HUES64 (cell line): ENCODE data around the gene CCDC174.

ENCODE experiments used
- H3K27ac ChIP-seq: 2 replicates; pipeline ENCODE4 v1.7.0; 2013; ENCODE audit warnings: low read depth, low read length, inconsistent platforms
- H3K27me3 ChIP-seq: 2 replicates; pipeline ENCODE4 v1.6.1; 2013; ENCODE audit warnings: mild to moderate bottlenecking, low read length; ENCODE audit not compliant: insufficient read depth
- H3K36me3 ChIP-seq: 2 replicates; pipeline ENCODE4 v1.6.1; 2013; ENCODE audit warnings: mild to moderate bottlenecking, low read length; ENCODE audit not compliant: insufficient read depth
- H3K4me1 ChIP-seq: 2 replicates; pipeline ENCODE4 v1.6.1; 2013; ENCODE audit warnings: mild to moderate bottlenecking, low read length, moderate library complexity; ENCODE audit not compliant: insufficient read depth
- H3K4me3 ChIP-seq: 2 replicates; pipeline ENCODE4 v1.5.1; 2013; ENCODE audit warnings: mild to moderate bottlenecking, low read length, moderate library complexity
- H3K9ac ChIP-seq: 2 replicates; pipeline ENCODE4 v1.6.1; 2013; ENCODE audit warnings: mild to moderate bottlenecking, low read depth, low read length
- H3K9me3 ChIP-seq: 2 replicates; pipeline ENCODE4 v1.6.1; 2013; ENCODE audit warnings: low read depth, low read length; ENCODE audit not compliant: insufficient read depth
- WGBS: fragments of 150-250, 120-280 bp; methylation state at CpG from one replicate; pipeline ENCODE4 v1.1.7; 2013; ENCODE audit warnings: missing lambda C conversion rate; 5-methylcytosine and 5-hydroxymethylcytosine counted together

The CCDC174 gene

DNA sequence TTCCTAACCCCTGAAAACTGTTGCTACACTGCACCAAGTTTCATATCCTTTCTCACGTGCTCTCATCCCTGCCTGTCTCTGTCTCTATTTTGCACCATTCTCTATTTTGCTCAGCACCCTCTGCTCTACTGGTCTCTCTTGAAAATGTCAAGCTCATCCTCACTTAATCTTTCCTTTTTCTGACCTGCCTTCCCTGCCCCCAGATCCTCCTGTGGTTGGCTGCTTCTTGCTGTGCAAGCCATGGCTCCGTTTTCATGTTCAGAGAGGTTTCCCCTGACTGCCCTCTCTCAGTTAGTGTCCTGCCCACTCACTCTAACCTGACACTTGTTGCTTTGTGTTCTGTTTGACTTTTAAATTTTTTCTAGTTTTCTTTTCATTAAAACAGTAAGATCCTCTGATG is 6.0 kb downstream of the CCDC174 start:
- 96% methylated on average over 2 of the region's 2 CpGs for WGBS
- Histone ChIP-seq H3K4me3 (no peak overlapping the region), H3K27ac (no peak overlapping the region), H3K27me3 (no peaks in the 10 kb centered on the region), H3K9me3 (no peaks in the 10 kb centered on the region), H3K4me1 (no peaks in the 10 kb centered on the region), H3K36me3 (peaks cover 85% of the 10 kb centered on the region), H3K9ac (no peak overlapping the region)

GRCh38 chr3:14658978-14659377 is 7.4 kb downstream of the CCDC174 start:
- WGBS, result 100% methylated on average over 2 of the region's 2 CpGs
- Histone ChIP-seq H3K9me3 (no peaks in the 10 kb centered on the region), H3K9ac (no peak overlapping the region), H3K27ac (no peak overlapping the region), H3K36me3 (peaks cover 99% of the 10 kb centered on the region), H3K4me3 (no peak overlapping the region), H3K4me1 (no peaks in the 10 kb centered on the region), H3K27me3 (no peaks in the 10 kb centered on the region)

DNA sequence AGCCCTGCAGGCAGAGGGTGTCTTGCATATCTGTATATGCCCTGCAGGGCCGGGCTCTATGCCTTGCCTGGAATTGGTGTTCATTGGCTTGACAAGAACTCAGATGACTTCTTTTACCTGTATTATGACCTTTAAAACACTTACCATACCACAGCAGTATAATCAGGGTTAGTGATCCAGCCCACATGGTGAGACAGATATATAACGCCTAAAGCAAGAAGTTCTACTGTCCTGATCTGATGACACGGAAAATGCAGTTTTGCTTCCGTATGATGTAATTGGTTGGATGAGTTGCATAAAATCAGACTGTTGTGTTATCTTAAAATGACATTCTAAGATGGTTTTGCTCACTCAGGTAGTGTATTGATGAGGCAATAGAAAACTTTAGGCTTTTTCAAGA is 9.4 kb downstream of the CCDC174 start:
- Histone ChIP-seq H3K36me3 (peaks cover 98% of the 10 kb centered on the region), H3K27ac (no peak overlapping the region), H3K4me1 (no peaks in the 10 kb centered on the region), H3K9me3 (no peaks in the 10 kb centered on the region), H3K4me3 (no peak overlapping the region), H3K9ac (no peak overlapping the region), H3K27me3 (no peaks in the 10 kb centered on the region)
- WGBS, result 95% methylated on average over 4 of the region's 4 CpGs

DNA sequence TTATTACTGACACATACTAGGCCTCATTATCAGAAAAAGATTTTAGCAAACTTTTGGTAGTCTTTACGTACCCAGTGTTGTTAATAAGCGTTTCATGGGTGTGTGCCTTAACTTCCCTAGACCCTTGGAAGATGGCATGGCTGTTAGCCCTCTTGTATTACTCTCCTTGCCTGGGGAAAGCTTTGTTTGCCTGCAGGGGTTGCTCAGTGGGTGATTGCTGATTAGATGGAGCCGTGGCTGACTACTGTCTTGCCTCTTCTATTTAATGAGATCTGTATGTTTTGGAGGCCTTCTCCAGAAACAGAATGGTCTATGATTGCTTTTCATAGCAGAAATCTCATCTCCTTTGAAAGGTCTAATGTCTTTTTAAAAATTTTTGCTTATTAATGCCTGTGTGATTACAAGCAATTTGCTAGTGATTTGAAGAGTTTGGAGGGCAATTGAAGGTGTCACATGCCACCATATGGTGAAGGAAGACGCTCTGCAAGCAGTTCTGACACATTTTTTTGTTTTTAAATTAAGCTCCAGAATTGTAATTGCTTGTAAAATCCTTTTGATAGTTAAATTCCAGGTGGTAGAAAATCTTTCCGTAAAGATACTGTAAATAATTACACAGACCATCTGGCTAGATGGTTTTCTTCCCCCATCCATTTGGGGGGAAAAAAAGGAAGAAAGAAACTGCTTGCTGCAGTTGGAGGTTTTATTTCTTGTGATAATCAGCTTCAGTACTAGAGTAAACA is 12.0 kb downstream of the CCDC174 start:
- peaks cover 96% of the 10 kb centered on the region for H3K36me3 ChIP-seq
- H3K27ac ChIP-seq, result no peak overlapping the region
- no peak overlapping the region for H3K4me3 ChIP-seq
- no peaks in the 10 kb centered on the region for H3K9me3 ChIP-seq
- no peaks in the 10 kb centered on the region for H3K4me1 ChIP-seq
- no peaks in the 10 kb centered on the region for H3K27me3 ChIP-seq
- WGBS, result 91% methylated on average over 4 of the region's 5 CpGs
- H3K9ac ChIP-seq, result no peak overlapping the region

- Histone ChIP-seq H3K27ac (no peak overlapping the region), H3K9me3 (no peaks in the 10 kb centered on the region), H3K9ac (no peak overlapping the region), H3K4me3 (no peak overlapping the region), H3K4me1 (no peaks in the 10 kb centered on the region), H3K36me3 (peaks cover 96% of the 10 kb centered on the region), H3K27me3 (no peaks in the 10 kb centered on the region)
- WGBS, result 93% methylated on average over 3 of the region's 3 CpGs
Measured at GRCh38 chr3:14664170-14664569, 12.6 kb downstream of the CCDC174 start.

- Histone ChIP-seq H3K4me3 (no peak overlapping the region), H3K27ac (no peak overlapping the region), H3K27me3 (no peaks in the 10 kb centered on the region), H3K36me3 (peaks cover 53% of the 10 kb centered on the region), H3K9ac (no peak overlapping the region), H3K4me1 (no peaks in the 10 kb centered on the region), H3K9me3 (no peaks in the 10 kb centered on the region)
- WGBS, result 95% methylated on average over 4 of the region's 4 CpGs
Measured at GRCh38 chr3:14672588-14672987, 21.0 kb downstream of the CCDC174 start.

GRCh38 chr3:14674841-14675240 is 23.3 kb downstream of the CCDC174 start, which contains the start of gene C3orf20:
Gene C3orf20 (plus strand): TSS chr3:14675141. CDS start chr3:14682714, 7,573 bp downstream.
- H3K36me3 ChIP-seq, result peaks cover 31% of the 10 kb centered on the region
- H3K4me3 ChIP-seq, result no peak within 1 kb of the TSS
- no peaks in the 10 kb centered on the region for H3K4me1 ChIP-seq
- H3K9me3 ChIP-seq, result peaks cover 2% of the 10 kb centered on the region
- H3K27ac ChIP-seq, result no peak within 1 kb of the TSS
- WGBS, result 85% methylated on average over 7 of the region's 7 CpGs
- H3K27me3 ChIP-seq, result no peaks in the 10 kb centered on the region
- no peak within 1 kb of the TSS for H3K9ac ChIP-seq

- H3K9me3 ChIP-seq, result peaks cover 8% of the 10 kb centered on the region
- H3K4me3 ChIP-seq, result no peak overlapping the region
- H3K4me1 ChIP-seq, result no peaks in the 10 kb centered on the region
- H3K27ac ChIP-seq, result no peak overlapping the region
- no peaks in the 10 kb centered on the region; the same call in 1 of the 2 replicates for H3K27me3 ChIP-seq
- 82% methylated on average over 4 of the region's 4 CpGs for WGBS
- H3K36me3 ChIP-seq, result peaks cover 10% of the 10 kb centered on the region
- no peak overlapping the region for H3K9ac ChIP-seq
Measured at GRCh38 chr3:14676881-14677280, 25.3 kb downstream of the CCDC174 start.

DNA sequence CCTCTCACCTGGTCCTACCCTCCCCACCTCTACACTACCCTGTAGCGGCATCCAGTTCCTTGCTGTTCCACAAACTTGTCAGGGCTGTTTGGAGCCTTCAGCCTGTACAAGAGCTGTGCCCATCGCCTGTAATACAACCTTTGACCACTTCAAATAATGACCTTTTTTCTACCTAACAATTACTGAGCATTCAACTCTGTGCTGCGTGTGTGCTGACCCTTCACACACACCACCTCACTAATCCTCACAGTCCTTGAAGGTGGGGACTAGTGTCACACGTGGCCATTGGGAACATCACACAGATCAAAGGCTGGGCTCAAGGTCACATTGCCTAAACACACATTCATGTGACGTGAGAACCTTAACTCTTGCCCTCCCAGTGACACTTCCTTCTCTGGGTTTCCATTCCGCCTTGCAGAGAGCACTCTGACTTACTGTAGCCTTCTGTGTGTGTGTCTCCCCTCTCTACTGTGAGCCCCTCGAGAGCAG is 26.5 kb downstream of the CCDC174 start:
- H3K9ac ChIP-seq, result no peak overlapping the region
- H3K27ac ChIP-seq, result no peak overlapping the region
- WGBS, result 71% methylated on average over 7 of the region's 7 CpGs
- no peaks in the 10 kb centered on the region for H3K4me1 ChIP-seq
- no peaks in the 10 kb centered on the region for H3K36me3 ChIP-seq
- peaks cover 8% of the 10 kb centered on the region for H3K9me3 ChIP-seq
- H3K4me3 ChIP-seq, result no peak overlapping the region
- H3K27me3 ChIP-seq, result no peaks in the 10 kb centered on the region; the same call in 1 of the 2 replicates

- WGBS, result 94% methylated on average over 1 of the region's 1 CpG
- H3K4me3 ChIP-seq, result no peak overlapping the region
- no peak overlapping the region for H3K9ac ChIP-seq
- H3K27ac ChIP-seq, result no peak overlapping the region
- H3K9me3 ChIP-seq, result peaks cover 8% of the 10 kb centered on the region
- H3K36me3 ChIP-seq, result no peaks in the 10 kb centered on the region
- H3K27me3 ChIP-seq, result no peaks in the 10 kb centered on the region; the same call in 1 of the 2 replicates
- no peaks in the 10 kb centered on the region for H3K4me1 ChIP-seq
Measured at GRCh38 chr3:14680115-14680514, 28.6 kb downstream of the CCDC174 start.

DNA sequence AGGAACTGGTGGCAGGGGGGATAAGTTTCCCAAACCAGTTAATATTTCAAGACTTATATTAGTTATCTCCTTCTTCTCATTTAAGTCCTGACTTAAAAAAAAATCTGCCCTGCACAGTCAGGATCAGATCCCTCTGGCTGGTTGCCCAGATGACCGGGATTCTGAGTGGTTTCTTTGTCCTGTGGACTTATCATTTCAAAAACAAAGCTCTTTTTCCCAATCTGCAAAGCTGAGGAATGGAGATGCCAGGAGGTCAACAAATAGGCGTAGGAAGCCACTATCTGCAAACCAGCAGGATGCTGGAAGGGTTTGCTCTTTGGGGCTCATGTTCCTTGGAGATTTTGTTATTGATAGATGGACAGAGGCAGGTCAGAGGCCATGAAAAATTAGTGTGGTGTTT is 29.2 kb downstream of the CCDC174 start:
- Histone ChIP-seq H3K27ac (no peak overlapping the region), H3K9ac (no peak overlapping the region), H3K4me3 (no peak overlapping the region), H3K9me3 (peaks cover 8% of the 10 kb centered on the region), H3K4me1 (no peaks in the 10 kb centered on the region), H3K36me3 (no peaks in the 10 kb centered on the region), H3K27me3 (no peaks in the 10 kb centered on the region; the same call in 1 of the 2 replicates)
- 88% methylated on average over 2 of the region's 2 CpGs for WGBS
